Loucy (cell line): ENCODE results near the gene ALPK1.

ENCODE experiments used
- H2AFZ ChIP-seq: fragments of 200-600 bp; sonication (generic); 2 replicates; pipeline ENCODE4 v1.6.0; 2016; ENCODE audit warnings: antibody characterized with exemption, mild to moderate bottlenecking, low read length, moderate library complexity
- H3F3A ChIP-seq: fragments of 200-600 bp; 2 replicates; pipeline ENCODE4 v1.6.0; 2016; ENCODE audit warnings: antibody characterized with exemption, low read depth, mild to moderate bottlenecking
- H3K27me3 ChIP-seq: fragments of 200-600 bp; sonication (generic); 2 replicates; pipeline ENCODE4 v1.6.1; 2014; ENCODE audit warnings: low read length, mild to moderate bottlenecking; ENCODE audit not compliant: insufficient read depth, poor library complexity, severe bottlenecking
- H3K36me3 ChIP-seq: fragments of 200-600 bp; sonication (generic); 2 replicates; pipeline ENCODE4 v1.6.1; 2016; ENCODE audit warnings: low read length; ENCODE audit not compliant: insufficient read depth
- H3K4me1 ChIP-seq: fragments of 200-600 bp; sonication (generic); 2 replicates; pipeline ENCODE4 v1.5.1; 2014; ENCODE audit warnings: low read length, mild to moderate bottlenecking; ENCODE audit not compliant: insufficient read depth, poor library complexity, severe bottlenecking
- H3K4me2 ChIP-seq: fragments of 200-600 bp; sonication (generic); 2 replicates; pipeline ENCODE4 v1.6.0; 2014; ENCODE audit warnings: antibody characterized with exemption, low read length, low read depth, mild to moderate bottlenecking; ENCODE audit not compliant: poor library complexity, severe bottlenecking
- H3K4me3 ChIP-seq: fragments of 200-600 bp; sonication (generic); 2 replicates; pipeline ENCODE4 v1.5.1; 2014; ENCODE audit warnings: low read length, mild to moderate bottlenecking, mixed read lengths; ENCODE audit not compliant: poor library complexity, severe bottlenecking
- H3K79me2 ChIP-seq: fragments of 200-600 bp; sonication (generic); 2 replicates; pipeline ENCODE4 v1.6.1; 2014; ENCODE audit warnings: low read length; ENCODE audit not compliant: insufficient read depth
- H3K9ac ChIP-seq: fragments of 200-600 bp; sonication (generic); 2 replicates; pipeline ENCODE4 v1.6.0; 2014; ENCODE audit warnings: mild to moderate bottlenecking, low read depth, low read length, moderate library complexity; ENCODE audit not compliant: poor library complexity, severe bottlenecking
- H3K9me2 ChIP-seq: fragments of 200-600 bp; sonication (generic); replicated peaks from 2 replicates; pipeline ENCODE4 v1.6.1; 2016; ENCODE audit warnings: low read depth, low read length, mixed read lengths
- H3K9me3 ChIP-seq: fragments of 200-600 bp; sonication (generic); 2 replicates; pipeline ENCODE4 v1.6.1; 2014; ENCODE audit warnings: mild to moderate bottlenecking, antibody characterized with exemption, low read length, low read depth; ENCODE audit not compliant: insufficient read depth
- H4K20me1 ChIP-seq: fragments of 200-600 bp; sonication (generic); 2 replicates; pipeline ENCODE4 v1.6.0; 2014; ENCODE audit warnings: antibody characterized with exemption, low read length, mild to moderate bottlenecking; ENCODE audit not compliant: insufficient read depth, poor library complexity, severe bottlenecking
- EZH2phosphoT487 ChIP-seq: fragments of 200-600 bp; IDR thresholded peaks from 2 replicates; pipeline ENCODE4 v1.6.1; 2018; ENCODE audit warnings: antibody characterized with exemption, mild to moderate bottlenecking, moderate library complexity, borderline replicate concordance
- TF ChIP-seq, protein P1 (sequence below): fragments of 200-600 bp; sonication (generic); conservative IDR thresholded peaks from 2 replicates; pipeline ENCODE4 v1.5.1; 2014; ENCODE audit warnings: mild to moderate bottlenecking, antibody characterized with exemption, low read length

Gene ALPK1

DNA sequence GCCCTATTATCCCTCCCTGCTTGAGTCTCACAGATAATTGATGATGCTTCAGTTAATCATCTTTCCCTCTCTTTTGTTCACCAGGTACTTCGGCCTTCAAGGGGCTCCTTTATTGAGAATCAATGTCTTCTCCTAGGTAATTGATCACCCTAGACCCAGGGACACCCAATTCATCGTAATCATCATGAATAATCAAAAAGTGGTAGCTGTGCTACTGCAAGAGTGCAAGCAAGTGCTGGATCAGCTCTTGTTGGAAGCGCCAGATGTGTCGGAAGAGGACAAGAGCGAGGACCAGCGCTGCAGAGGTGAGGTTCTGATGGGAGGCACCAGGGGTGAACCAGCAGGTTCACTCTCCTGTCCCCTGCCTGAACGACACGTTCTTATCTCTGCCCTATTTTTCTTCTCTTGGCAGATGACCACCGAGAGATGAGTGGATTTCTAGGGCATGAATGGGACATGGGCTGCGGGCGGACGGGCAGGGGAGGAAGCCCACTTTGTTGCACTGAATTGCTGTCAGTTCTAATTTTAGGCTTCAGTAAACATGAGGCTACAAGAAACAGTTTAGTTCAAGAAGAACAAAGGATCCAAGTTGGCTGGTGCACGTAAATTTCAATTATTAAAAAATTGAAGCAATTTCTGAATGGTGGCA, 80.5 kb downstream of the ALPK1 start:
- Histone ChIP-seq H3K4me1 (no peaks in the 10 kb centered on the region), H3K9me2 (no peaks in the 10 kb centered on the region), H3K36me3 (peaks cover 3% of the 10 kb centered on the region; the same call in 1 of the 2 replicates), H3K9ac (no peak overlapping the region), H4K20me1 (no peaks in the 10 kb centered on the region), H2AFZ (no peak overlapping the region), H3K4me2 (no peak overlapping the region), H3K4me3 (no peak overlapping the region), H3K27me3 (no peaks in the 10 kb centered on the region), H3F3A (no peaks in the 10 kb centered on the region), H3K9me3 (peaks cover 6% of the 10 kb centered on the region; the same call in 1 of the 2 replicates), H3K79me2 (no peaks in the 10 kb centered on the region)
- TF ChIP-seq EZH2phosphoT487 = no peak
- TF ChIP-seq, protein P1, sequence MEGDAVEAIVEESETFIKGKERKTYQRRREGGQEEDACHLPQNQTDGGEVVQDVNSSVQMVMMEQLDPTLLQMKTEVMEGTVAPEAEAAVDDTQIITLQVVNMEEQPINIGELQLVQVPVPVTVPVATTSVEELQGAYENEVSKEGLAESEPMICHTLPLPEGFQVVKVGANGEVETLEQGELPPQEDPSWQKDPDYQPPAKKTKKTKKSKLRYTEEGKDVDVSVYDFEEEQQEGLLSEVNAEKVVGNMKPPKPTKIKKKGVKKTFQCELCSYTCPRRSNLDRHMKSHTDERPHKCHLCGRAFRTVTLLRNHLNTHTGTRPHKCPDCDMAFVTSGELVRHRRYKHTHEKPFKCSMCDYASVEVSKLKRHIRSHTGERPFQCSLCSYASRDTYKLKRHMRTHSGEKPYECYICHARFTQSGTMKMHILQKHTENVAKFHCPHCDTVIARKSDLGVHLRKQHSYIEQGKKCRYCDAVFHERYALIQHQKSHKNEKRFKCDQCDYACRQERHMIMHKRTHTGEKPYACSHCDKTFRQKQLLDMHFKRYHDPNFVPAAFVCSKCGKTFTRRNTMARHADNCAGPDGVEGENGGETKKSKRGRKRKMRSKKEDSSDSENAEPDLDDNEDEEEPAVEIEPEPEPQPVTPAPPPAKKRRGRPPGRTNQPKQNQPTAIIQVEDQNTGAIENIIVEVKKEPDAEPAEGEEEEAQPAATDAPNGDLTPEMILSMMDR = no peak

DNA sequence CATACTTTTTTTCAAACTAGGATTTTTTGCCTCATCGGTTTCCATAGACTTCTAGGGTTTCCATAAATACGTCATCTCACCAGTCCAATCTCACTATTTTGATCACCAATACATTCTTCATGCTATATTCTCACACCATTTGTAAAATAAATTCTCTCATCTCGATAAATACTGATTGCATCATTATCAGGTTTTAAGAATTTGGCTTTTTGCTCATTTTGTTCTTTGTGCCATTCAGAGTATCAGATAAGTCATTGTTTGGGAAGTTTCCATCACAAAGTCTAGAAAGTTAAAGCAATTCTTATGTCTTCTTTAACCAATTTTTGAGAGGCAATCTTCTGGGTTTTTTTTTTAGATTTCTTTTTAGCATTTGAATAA, 81.1 kb downstream of the ALPK1 start:
- Histone ChIP-seq H3K27me3 (no peaks in the 10 kb centered on the region), H2AFZ (no peak overlapping the region), H3K9me3 (peaks cover 6% of the 10 kb centered on the region; the same call in 1 of the 2 replicates), H3K4me3 (no peak overlapping the region), H3K9me2 (no peaks in the 10 kb centered on the region), H3K4me1 (no peaks in the 10 kb centered on the region), H3K4me2 (no peak overlapping the region), H3K36me3 (peaks cover 4% of the 10 kb centered on the region; the same call in 1 of the 2 replicates), H3F3A (no peaks in the 10 kb centered on the region), H3K79me2 (no peaks in the 10 kb centered on the region), H4K20me1 (no peaks in the 10 kb centered on the region), H3K9ac (no peak overlapping the region)
- TF ChIP-seq, protein P1 = no peak
- no peak for TF ChIP-seq EZH2phosphoT487

DNA sequence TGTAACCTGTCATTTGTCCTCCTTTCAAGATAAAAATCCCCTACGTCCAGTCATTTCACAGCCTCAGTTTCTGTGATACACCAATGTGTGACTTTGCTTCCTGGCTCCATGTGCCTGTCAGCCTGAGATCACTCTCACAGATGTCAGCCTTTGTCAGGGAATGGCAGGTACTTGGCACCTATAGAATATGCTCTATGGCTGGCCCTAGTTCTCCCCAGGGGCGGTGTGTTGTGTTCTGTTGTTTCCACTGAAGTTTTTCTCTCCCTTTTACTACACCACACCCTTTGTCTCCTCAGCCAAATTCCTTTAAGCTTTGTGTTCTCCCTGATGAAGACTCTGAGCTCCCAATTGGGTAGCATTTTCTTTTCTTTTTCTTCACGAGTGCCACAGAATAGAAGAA, 81.7 kb downstream of the ALPK1 start:
- no peaks in the 10 kb centered on the region for H4K20me1 ChIP-seq
- H3K9ac ChIP-seq = no peak overlapping the region
- peaks cover 6% of the 10 kb centered on the region; the same call in 1 of the 2 replicates for H3K9me3 ChIP-seq
- no peaks in the 10 kb centered on the region for H3K9me2 ChIP-seq
- H3K4me1 ChIP-seq = no peaks in the 10 kb centered on the region
- no peaks in the 10 kb centered on the region for H3F3A ChIP-seq
- H3K27me3 ChIP-seq = no peaks in the 10 kb centered on the region
- no peaks in the 10 kb centered on the region for H3K79me2 ChIP-seq
- peaks cover 4% of the 10 kb centered on the region; the same call in 1 of the 2 replicates for H3K36me3 ChIP-seq
- H3K4me2 ChIP-seq = no peak overlapping the region
- TF ChIP-seq, protein P1 = no peak
- no peak for TF ChIP-seq EZH2phosphoT487
- no peak overlapping the region for H2AFZ ChIP-seq
- H3K4me3 ChIP-seq = no peak overlapping the region
